CD4-positive, CD25-positive, alpha-beta regulatory T cell (primary cell): ENCODE data around the gene IL9. TPM values are rescaled to one million over a fixed set of nuclear protein-coding genes. Genes with fewer than 3 reads are reported as not detected.

ENCODE experiments used
- ATAC-seq, 2 donors: fragments of 150-1000 bp; cut with Tn5 transposase; one replicate each; pipeline ENCODE4 v1.10.0; 2021; ENCODE audit warnings: low read depth in 2 of 2, moderate number of reproducible peaks in 2 of 2, moderate library complexity in 1 of 2
- DNase-seq, 3 donors: peaks; one replicate each; pipeline versions ENCODE4 v3.0.0 to v3.0.0-alpha.2; 2012 to 2022; ENCODE audit warnings: mixed read lengths in 1 of 3
- H3K27ac ChIP-seq: one replicate; pipeline ENCODE4 v1.7.0; 2013; ENCODE audit warnings: mild to moderate bottlenecking, low read length; ENCODE audit not compliant: insufficient read depth, poor library complexity, severe bottlenecking
- H3K27me3 ChIP-seq: one replicate; pipeline ENCODE4 v1.7.0; 2013; ENCODE audit warnings: low read length; ENCODE audit not compliant: control insufficient read depth, insufficient read depth
- H3K36me3 ChIP-seq: one replicate; pipeline ENCODE4 v1.7.0; 2013; ENCODE audit warnings: mild to moderate bottlenecking, low read length, moderate library complexity; ENCODE audit not compliant: control insufficient read depth, insufficient read depth
- H3K4me1 ChIP-seq: 2 replicates; pipeline ENCODE4 v1.7.0; 2013; ENCODE audit warnings: mild to moderate bottlenecking, low read length; ENCODE audit not compliant: insufficient read depth, control insufficient read depth, poor library complexity, severe bottlenecking
- H3K4me3 ChIP-seq: one replicate; pipeline ENCODE4 v1.7.0; 2013; ENCODE audit warnings: low read depth, mild to moderate bottlenecking, low read length, moderate library complexity
- H3K9me3 ChIP-seq, 2 experiments: 1 replicate in 1 of 2; 2 replicates in 1 of 2; pipeline ENCODE4 v1.7.0; 2013; ENCODE audit warnings: low read length in 2 of 2, mild to moderate bottlenecking in 1 of 2, moderate library complexity in 1 of 2; ENCODE audit not compliant: control insufficient read depth in 2 of 2
- H3K27ac Mint-ChIP-seq, 3 donors: one replicate each; pipeline ENCODE4 v1.8.0; 2020 to 2022; ENCODE audit warnings: mild to moderate bottlenecking in 3 of 3, mixed read lengths in 3 of 3, moderate library complexity in 2 of 3
- H3K27me3 Mint-ChIP-seq: one replicate; pipeline ENCODE4 v1.8.0; 2022; ENCODE audit warnings: mild to moderate bottlenecking, mixed read lengths
- H3K36me3 Mint-ChIP-seq: one replicate; pipeline ENCODE4 v1.8.0; 2020; ENCODE audit warnings: mixed read lengths
- H3K4me1 Mint-ChIP-seq, 4 donors: one replicate each; pipeline ENCODE4 v1.8.0; 2020 to 2022; ENCODE audit warnings: mixed read lengths in 4 of 4, mild to moderate bottlenecking in 1 of 4
- H3K4me3 Mint-ChIP-seq, 4 donors: one replicate each; pipeline ENCODE4 v1.8.0; 2020 to 2022; ENCODE audit warnings: mild to moderate bottlenecking in 4 of 4, mixed read lengths in 4 of 4, moderate library complexity in 3 of 4
- H3K9me3 Mint-ChIP-seq, 7 donors: one replicate each; pipeline ENCODE4 v1.8.0; 2020 to 2022; ENCODE audit warnings: mixed read lengths in 7 of 7, mild to moderate bottlenecking in 3 of 7, moderate library complexity in 2 of 7
- polyA plus RNA-seq, 4 donors: library from polyadenylated mRNA; unstranded; fragments of 300-500 nt; fragmentation: Illumina TruSeq; gene quantifications; one replicate each; pipeline ENCODE4 v1.2.3, GENCODE V29; 2021
- total RNA-seq: library from RNA; stranded (reverse); gene quantifications from one replicate; pipeline ENCODE4 v1.2.3, GENCODE V29; 2022

Gene IL9
- total and polyA plus RNA-seq, 5 donors from 2014 or later: not detected

DNA sequence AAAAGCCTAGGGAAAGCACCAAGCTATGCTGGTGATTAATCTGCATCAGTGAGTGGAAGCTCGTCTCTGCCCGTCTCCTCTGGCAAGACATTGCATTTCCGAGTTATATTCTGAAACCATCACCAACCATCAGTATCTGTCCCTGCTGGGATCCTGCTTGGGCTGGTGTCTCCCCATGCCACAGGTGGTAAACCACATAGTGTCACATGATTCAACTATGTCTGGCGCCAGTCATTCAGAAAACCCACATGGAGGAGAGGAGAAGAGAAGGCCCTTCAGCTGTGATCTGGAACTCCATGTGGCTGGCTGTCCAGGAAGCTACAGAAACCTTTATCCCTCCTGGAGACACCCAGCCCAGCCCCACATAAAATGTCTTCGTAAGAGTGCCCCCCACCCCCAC, 4.8 kb downstream of the IL9 start:
- Mint-ChIP-seq H3K27me3 (peaks cover 17% of the 10 kb centered on the region), H3K27ac (no peak overlapping the region), H3K4me3 (no peak overlapping the region), H3K4me1 (peaks cover 0 to 10% (median 5%) of the 10 kb centered on the region in 4 donors), H3K9me3 (peaks cover 0 to 2% (median 0%) of the 10 kb centered on the region in 7 donors), H3K36me3 (no peaks in the 10 kb centered on the region)
- Histone ChIP-seq H3K36me3 (no peaks in the 10 kb centered on the region), H3K27me3 (no peaks in the 10 kb centered on the region), H3K27ac (no peak overlapping the region), H3K4me1 (peaks cover 4% of the 10 kb centered on the region), H3K9me3 (no peaks in the 10 kb centered on the region), H3K4me3 (no peak overlapping the region)
- peak in 1 of 2 donors; percentile 8 for ATAC-seq
- peak in 1 of 3 donors; percentile 8 for DNase-seq

DNA sequence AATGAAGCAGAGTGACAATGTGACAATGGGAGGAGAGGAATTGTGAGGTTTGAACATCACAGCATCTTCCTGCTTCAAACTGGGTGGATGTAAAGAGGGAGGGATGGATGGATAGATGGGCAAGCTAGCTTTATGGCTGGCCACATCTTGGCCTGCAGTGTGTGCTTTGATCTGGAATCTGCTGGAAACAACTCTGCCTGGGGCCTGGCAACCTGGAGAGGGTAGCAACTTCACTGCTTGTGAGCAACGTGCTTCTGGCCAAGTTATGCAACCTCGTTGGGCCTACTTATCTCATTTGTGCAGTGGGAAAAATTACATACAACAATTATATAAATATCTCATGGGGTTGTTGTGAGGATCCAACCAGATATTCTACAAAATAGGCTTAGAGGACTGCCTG, 5.3 kb downstream of the IL9 start:
- Histone ChIP-seq H3K9me3 (no peaks in the 10 kb centered on the region), H3K27me3 (no peaks in the 10 kb centered on the region), H3K4me3 (no peak overlapping the region), H3K36me3 (no peaks in the 10 kb centered on the region), H3K4me1 (peaks cover 4% of the 10 kb centered on the region), H3K27ac (no peak overlapping the region)
- H3K9me3 Mint-ChIP-seq: peaks cover 0 to 2% (median 0%) of the 10 kb centered on the region in 7 donors
- DNase-seq (no peak), ATAC-seq (no peak)
- H3K36me3 Mint-ChIP-seq: no peaks in the 10 kb centered on the region
- H3K27ac Mint-ChIP-seq: no peak overlapping the region
- H3K4me3 Mint-ChIP-seq: no peak overlapping the region
- peaks cover 15% of the 10 kb centered on the region for H3K27me3 Mint-ChIP-seq
- peaks cover 0 to 10% (median 5%) of the 10 kb centered on the region in 4 donors for H3K4me1 Mint-ChIP-seq

DNA sequence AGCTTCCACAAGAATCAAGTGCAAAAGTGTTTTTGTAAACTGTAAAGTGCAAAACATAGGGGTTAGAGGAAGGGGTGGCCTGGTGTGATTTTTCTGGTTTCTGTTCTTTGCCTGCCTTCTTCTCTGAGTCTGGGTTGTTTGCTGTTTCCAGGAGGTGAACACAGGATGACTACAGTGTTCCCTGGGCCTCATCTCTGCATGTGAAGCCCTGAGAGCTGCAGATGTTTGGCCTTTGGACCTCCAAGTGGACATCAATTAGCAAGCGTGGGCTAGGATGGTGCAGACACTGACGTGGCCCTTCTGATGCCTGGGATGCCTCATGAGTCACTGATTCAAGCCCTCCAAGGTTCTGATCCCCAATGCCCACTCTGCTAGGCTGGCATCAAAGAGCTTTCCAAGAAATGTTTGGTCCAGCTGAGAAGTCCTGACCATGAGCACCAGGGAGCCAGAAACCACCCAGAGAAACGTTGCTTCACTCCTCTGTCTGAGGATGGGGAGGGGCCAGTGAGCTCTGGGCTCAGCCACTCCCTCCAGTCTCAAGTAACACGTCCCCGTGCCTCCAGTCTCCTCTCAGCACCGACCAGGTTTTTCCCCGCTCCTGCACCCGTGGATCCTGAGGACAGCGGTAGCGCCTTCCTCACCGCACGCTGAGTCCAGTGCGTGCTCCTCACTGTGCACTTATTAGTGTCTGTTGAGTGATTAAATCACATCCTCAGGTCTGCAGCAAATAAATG, 7.6 kb downstream of the IL9 start:
- Histone ChIP-seq H3K9me3 (no peaks in the 10 kb centered on the region), H3K4me1 (peaks cover 4% of the 10 kb centered on the region)

DNA sequence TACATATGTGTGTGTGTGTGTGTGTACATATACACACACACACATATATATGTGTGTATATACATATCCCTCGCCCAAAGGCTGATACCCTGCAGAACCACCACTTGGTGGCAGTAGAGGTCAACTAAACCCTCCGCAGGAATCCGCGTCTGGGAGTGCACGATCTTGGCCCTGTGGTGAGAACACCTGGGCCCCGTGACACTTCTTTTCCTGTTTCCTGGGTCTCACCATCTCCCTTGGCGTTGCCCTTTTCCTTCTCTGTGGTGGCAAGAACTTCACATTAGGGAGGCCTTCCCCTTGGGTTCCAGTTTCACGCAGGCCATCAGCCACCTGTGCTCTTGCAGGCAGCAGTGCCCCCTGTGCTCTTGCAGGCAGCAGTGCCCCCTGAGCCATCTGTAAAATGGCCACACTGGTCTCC, 8.2 kb downstream of the IL9 start:
- H3K9me3 ChIP-seq: no peaks in the 10 kb centered on the region
- H3K36me3 ChIP-seq: no peaks in the 10 kb centered on the region
- H3K27ac ChIP-seq: no peak overlapping the region
- no peak overlapping the region for H3K27ac Mint-ChIP-seq
- no peaks in the 10 kb centered on the region for H3K27me3 ChIP-seq
- DNase-seq (peak; percentile 36 to 72 (median 56)), ATAC-seq (peak; percentile 69 to 70)
- no peak overlapping the region for H3K4me3 ChIP-seq
- H3K9me3 Mint-ChIP-seq: peaks cover 0 to 2% (median 0%) of the 10 kb centered on the region in 7 donors
- no peaks in the 10 kb centered on the region for H3K36me3 Mint-ChIP-seq
- peaks cover 13% of the 10 kb centered on the region for H3K27me3 Mint-ChIP-seq
- peak overlapping the region in 2 of 4 donors; percentile 37 to 41 for H3K4me3 Mint-ChIP-seq
- H3K4me1 Mint-ChIP-seq: peaks cover 0 to 10% (median 5%) of the 10 kb centered on the region in 4 donors
- peaks cover 4% of the 10 kb centered on the region for H3K4me1 ChIP-seq

More for the DNA sequence above, 7.6 kb downstream of the IL9 start:
- H3K27ac ChIP-seq: no peak overlapping the region
- H3K4me3 ChIP-seq: no peak overlapping the region
- H3K36me3 ChIP-seq: no peaks in the 10 kb centered on the region
- Mint-ChIP-seq H3K27ac (no peak overlapping the region), H3K4me1 (peaks cover 0 to 10% (median 5%) of the 10 kb centered on the region in 4 donors), H3K4me3 (peak overlapping the region in 1 of 4 donors; percentile 37), H3K36me3 (no peaks in the 10 kb centered on the region), H3K27me3 (peaks cover 13% of the 10 kb centered on the region), H3K9me3 (peaks cover 0 to 2% (median 0%) of the 10 kb centered on the region in 7 donors)
- ATAC-seq (no peak), DNase-seq (no peak)
- H3K27me3 ChIP-seq: no peaks in the 10 kb centered on the region

DNA sequence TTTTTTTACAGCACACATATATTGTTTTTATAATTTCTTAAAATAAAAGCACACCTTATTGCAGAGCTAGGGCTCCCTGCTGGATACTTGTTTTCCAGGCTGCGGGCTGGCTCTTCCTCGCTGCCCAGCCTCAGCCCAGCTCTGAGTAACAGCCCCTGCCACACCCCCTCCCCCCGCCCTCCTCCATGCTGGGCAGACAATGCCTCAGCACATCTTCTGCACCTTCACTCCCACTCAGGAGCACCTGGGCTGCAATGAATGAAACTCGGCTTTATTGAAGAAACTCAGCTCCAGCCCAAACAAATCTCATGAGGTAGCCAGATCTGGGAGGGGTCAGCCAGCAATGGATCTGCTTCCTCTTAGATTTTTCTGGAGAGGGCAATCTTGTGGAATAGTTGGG, 9.5 kb downstream of the IL9 start:
- no peak overlapping the region for H3K4me3 ChIP-seq
- ATAC-seq: no peak
- no peak overlapping the region for H3K27ac ChIP-seq
- no peaks in the 10 kb centered on the region for H3K27me3 ChIP-seq
- no peaks in the 10 kb centered on the region for H3K36me3 ChIP-seq
- H3K4me3 Mint-ChIP-seq: no peak overlapping the region
- H3K9me3 Mint-ChIP-seq: peaks cover 0 to 2% (median 0%) of the 10 kb centered on the region in 7 donors
- peaks cover 4% of the 10 kb centered on the region for H3K4me1 ChIP-seq
- peaks cover 9% of the 10 kb centered on the region for H3K27me3 Mint-ChIP-seq
- no peaks in the 10 kb centered on the region for H3K9me3 ChIP-seq
- no peak overlapping the region for H3K27ac Mint-ChIP-seq
- H3K36me3 Mint-ChIP-seq: no peaks in the 10 kb centered on the region
- peaks cover 0 to 10% (median 5%) of the 10 kb centered on the region in 4 donors for H3K4me1 Mint-ChIP-seq
- DNase-seq: no peak

DNA sequence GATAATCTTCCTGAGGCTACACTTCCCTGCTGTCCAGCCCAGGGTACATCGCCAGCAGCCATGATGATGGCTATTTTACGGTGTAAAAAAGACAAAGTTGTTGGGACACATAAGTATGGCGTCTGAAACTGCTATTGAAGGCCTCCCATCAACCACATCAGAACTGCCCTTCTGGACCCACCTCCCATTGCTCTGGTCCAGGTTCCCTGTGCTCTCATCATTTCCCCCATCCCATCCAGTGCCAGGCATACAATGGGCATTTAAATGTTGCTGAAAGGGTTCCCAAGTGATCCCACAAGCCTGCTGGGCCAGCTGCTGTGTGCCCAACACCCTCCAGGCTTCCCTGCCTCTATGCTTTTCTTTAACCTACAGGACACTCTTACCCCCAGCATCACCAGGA, 10.6 kb downstream of the IL9 start:
- Histone ChIP-seq H3K9me3 (no peaks in the 10 kb centered on the region), H3K27ac (no peak overlapping the region), H3K4me3 (no peak overlapping the region), H3K27me3 (no peaks in the 10 kb centered on the region), H3K4me1 (peaks cover 4% of the 10 kb centered on the region), H3K36me3 (no peaks in the 10 kb centered on the region)
- peaks cover 0 to 2% (median 0%) of the 10 kb centered on the region in 7 donors for H3K9me3 Mint-ChIP-seq
- peaks cover 9% of the 10 kb centered on the region for H3K27me3 Mint-ChIP-seq
- no peaks in the 10 kb centered on the region for H3K36me3 Mint-ChIP-seq
- no peak overlapping the region for H3K27ac Mint-ChIP-seq
- DNase-seq: no peak
- H3K4me1 Mint-ChIP-seq: peaks cover 0 to 9% (median 5%) of the 10 kb centered on the region in 4 donors
- no peak for ATAC-seq
- H3K4me3 Mint-ChIP-seq: no peak overlapping the region

DNA sequence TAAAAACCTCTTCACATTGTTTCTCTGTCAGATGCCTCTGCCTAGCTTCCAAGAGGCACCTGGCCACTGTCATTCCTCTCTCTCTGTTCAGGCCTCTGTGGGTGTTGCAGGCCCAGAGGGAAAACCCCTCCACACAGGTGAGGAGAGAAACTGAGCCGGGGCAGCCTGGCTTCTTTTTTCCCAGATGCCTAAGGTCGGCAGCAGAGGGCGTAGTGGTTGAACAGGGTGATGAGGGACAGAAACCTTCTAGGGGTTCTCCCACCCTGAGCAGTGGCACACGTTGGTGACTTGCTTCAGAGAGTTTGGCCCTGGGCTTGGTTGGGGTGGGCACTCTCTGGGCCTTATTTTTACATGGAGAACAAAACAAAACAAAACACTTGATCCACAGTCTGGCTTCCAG, 12.2 kb downstream of the IL9 start:
- DNase-seq: no peak
- Histone ChIP-seq H3K36me3 (no peaks in the 10 kb centered on the region), H3K4me3 (no peak overlapping the region), H3K27me3 (no peaks in the 10 kb centered on the region), H3K27ac (no peak overlapping the region), H3K4me1 (peaks cover 4% of the 10 kb centered on the region), H3K9me3 (no peaks in the 10 kb centered on the region)
- no peak for ATAC-seq
- H3K27me3 Mint-ChIP-seq: peaks cover 9% of the 10 kb centered on the region
- H3K9me3 Mint-ChIP-seq: peaks cover 0 to 2% (median 0%) of the 10 kb centered on the region in 7 donors
- no peak overlapping the region for H3K27ac Mint-ChIP-seq
- no peaks in the 10 kb centered on the region for H3K36me3 Mint-ChIP-seq
- H3K4me1 Mint-ChIP-seq: peaks cover 0 to 9% (median 2%) of the 10 kb centered on the region in 4 donors
- H3K4me3 Mint-ChIP-seq: no peak overlapping the region

DNA sequence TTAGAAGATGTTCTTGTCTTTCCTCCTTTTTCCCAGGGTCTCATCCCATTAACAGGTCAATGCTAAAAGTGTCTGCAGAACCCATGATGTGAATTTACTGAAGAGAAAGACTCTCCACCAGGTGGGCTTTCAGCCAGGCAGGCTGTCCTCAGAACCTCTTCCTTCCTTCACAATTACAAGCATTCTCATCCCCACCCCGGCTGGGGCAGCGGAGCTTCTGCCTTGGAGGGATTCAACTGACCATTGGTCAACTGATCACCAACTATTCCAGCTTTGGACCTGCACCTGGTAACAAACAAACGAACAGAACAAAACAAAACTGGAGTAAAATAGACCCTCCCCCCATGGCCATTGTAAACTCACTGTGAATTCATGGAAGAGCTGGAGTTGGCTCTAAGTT, 12.6 kb downstream of the IL9 start:
- Histone ChIP-seq H3K27ac (no peak overlapping the region), H3K36me3 (no peaks in the 10 kb centered on the region), H3K4me1 (peaks cover 4% of the 10 kb centered on the region), H3K27me3 (no peaks in the 10 kb centered on the region), H3K9me3 (no peaks in the 10 kb centered on the region), H3K4me3 (no peak overlapping the region)
- Mint-ChIP-seq H3K27ac (no peak overlapping the region), H3K9me3 (peaks cover 0 to 2% (median 0%) of the 10 kb centered on the region in 7 donors), H3K36me3 (no peaks in the 10 kb centered on the region), H3K4me3 (no peak overlapping the region), H3K4me1 (peaks cover 0 to 9% (median 2%) of the 10 kb centered on the region in 4 donors), H3K27me3 (peaks cover 9% of the 10 kb centered on the region)
- no peak for DNase-seq
- ATAC-seq: no peak
